IMR-90 (cell line): ENCODE data around the gene SLC8A1. TPM values are rescaled to one million over a fixed set of nuclear protein-coding genes. Genes with fewer than 3 reads are reported as not detected.

Source experiments
- ATAC-seq: fragments of 200-7000 bp; cut with Tn5 transposase; 2 replicates; pipeline ENCODE4 v1.9.1; 2020; ENCODE audit warnings: low read depth, mild to moderate bottlenecking, moderate library complexity
- BruUV-seq: library from RNA; stranded (reverse); fragments of 400-500 nt; replicated peaks from 2 replicates; lab custom pipeline; 2021; lab: Mats Ljungman, UMichigan
- CTCF ChIA-PET: fragments of 300-600 bp; formaldehyde crosslinking; extraction: SDS; loops from one replicate; lab custom pipeline; 2021; ENCODE audit warnings: antibody characterized with exemption; lab: Yijun Ruan, JAX
- POLR2A ChIA-PET: fragments of 300-600 bp; sonication (Branson Sonifier 250); formaldehyde crosslinking; loops from one replicate; lab custom pipeline; 2022; ENCODE audit warnings: antibody characterized with exemption; ENCODE audit not compliant: unreplicated experiment; lab: Charles Lee
- DNase-seq: peaks from one replicate; pipeline ENCODE4 v3.0.0; 2013
- H2AFZ ChIP-seq: replicated peaks from 2 replicates; pipeline ENCODE3; 2013; ENCODE audit warnings: low read length, mild to moderate bottlenecking; ENCODE audit not compliant: poor library complexity
- H2AK5ac ChIP-seq: 2 replicates; pipeline ENCODE4 v1.6.1; 2013; ENCODE audit warnings: low read depth, low read length, inconsistent platforms
- H2AK9ac ChIP-seq: replicated peaks from 2 replicates; pipeline ENCODE3; 2013; ENCODE audit warnings: mild to moderate bottlenecking, low read depth, low read length, moderate library complexity; ENCODE audit not compliant: poor library complexity
- H2BK120ac ChIP-seq: 2 replicates; pipeline ENCODE4 v1.6.1; 2013; ENCODE audit warnings: low read depth, low read length, inconsistent platforms
- H2BK15ac ChIP-seq: 3 replicates; pipeline ENCODE4 v1.6.1; 2013; ENCODE audit warnings: low read depth, low read length, inconsistent platforms
- H2BK20ac ChIP-seq: 2 replicates; pipeline ENCODE4 v1.6.1; 2013; ENCODE audit warnings: low read depth, mild to moderate bottlenecking, inconsistent platforms, low read length, moderate library complexity
- H2BK5ac ChIP-seq: 2 replicates; pipeline ENCODE4 v1.6.1; 2013; ENCODE audit warnings: mild to moderate bottlenecking, low read depth, low read length, inconsistent platforms; ENCODE audit not compliant: poor library complexity, severe bottlenecking
- H3K14ac ChIP-seq: replicated peaks from 2 replicates; pipeline ENCODE4 v1.6.1; 2013; ENCODE audit warnings: low read depth, low read length, inconsistent platforms
- H3K18ac ChIP-seq: 2 replicates; pipeline ENCODE4 v1.6.1; 2013; ENCODE audit warnings: low read depth, low read length, control low read depth
- H3K23ac ChIP-seq: 2 replicates; pipeline ENCODE4 v1.6.1; 2013; ENCODE audit warnings: low read depth, low read length, inconsistent platforms
- H3K27ac ChIP-seq: 2 replicates; pipeline ENCODE4 v1.5.1; 2013; ENCODE audit warnings: mild to moderate bottlenecking, control low read depth, low read length; ENCODE audit not compliant: insufficient read depth
- H3K27me3 ChIP-seq: 2 replicates; pipeline ENCODE4 v1.6.1; 2013; ENCODE audit warnings: low read length; ENCODE audit not compliant: control insufficient read depth, insufficient read depth
- H3K36me3 ChIP-seq: 2 replicates; pipeline ENCODE4 v1.6.1; 2013; ENCODE audit warnings: low read length, mixed read lengths; ENCODE audit not compliant: control insufficient read depth, insufficient read depth
- H3K4ac ChIP-seq: 2 replicates; pipeline ENCODE4 v1.6.1; 2013; ENCODE audit warnings: low read depth, low read length, inconsistent platforms
- H3K4me1 ChIP-seq: 2 replicates; pipeline ENCODE4 v1.6.1; 2013; ENCODE audit warnings: low read length, mixed read lengths; ENCODE audit not compliant: control insufficient read depth, insufficient read depth
- H3K4me2 ChIP-seq: 2 replicates; pipeline ENCODE4 v1.6.1; 2013; ENCODE audit warnings: low read depth, mild to moderate bottlenecking, control low read depth, low read length, moderate library complexity
- H3K4me3 ChIP-seq: 2 replicates; pipeline ENCODE4 v1.5.1; 2013; ENCODE audit warnings: low read depth, mild to moderate bottlenecking, control low read depth, low read length, moderate library complexity; ENCODE audit not compliant: insufficient read depth
- H3K56ac ChIP-seq: 2 replicates; pipeline ENCODE4 v1.6.1; 2013; ENCODE audit warnings: low read length, inconsistent platforms; ENCODE audit not compliant: insufficient read depth; ENCODE audit errors: extremely low read depth
- H3K79me1 ChIP-seq, 2 experiments: 2 replicates each; pipeline ENCODE4 v1.6.1; 2013; ENCODE audit warnings: low read length in 2 of 2, inconsistent platforms in 1 of 2, low read depth in 1 of 2
- H3K9ac ChIP-seq: 2 replicates; pipeline ENCODE4 v1.6.1; 2013; ENCODE audit warnings: low read depth, low read length, control low read depth
- H3K9me1 ChIP-seq: 2 replicates; pipeline ENCODE4 v1.6.1; 2013; ENCODE audit warnings: low read length, inconsistent platforms; ENCODE audit not compliant: insufficient read depth
- H3K9me3 ChIP-seq: 2 replicates; pipeline ENCODE4 v1.6.1; 2013; ENCODE audit warnings: low read length; ENCODE audit not compliant: control insufficient read depth, insufficient read depth
- H4K20me1 ChIP-seq: 2 replicates; pipeline ENCODE4 v1.6.1; 2013; ENCODE audit warnings: low read length, inconsistent platforms; ENCODE audit not compliant: insufficient read depth
- H4K5ac ChIP-seq: 2 replicates; pipeline ENCODE4 v1.6.1; 2013; ENCODE audit warnings: mild to moderate bottlenecking, low read depth, low read length, control low read depth
- H4K8ac ChIP-seq, 2 experiments: 2 replicates each; pipeline ENCODE4 v1.6.1; 2013; ENCODE audit warnings: low read depth in 2 of 2, low read length in 2 of 2, control low read depth in 1 of 2, inconsistent platforms in 1 of 2
- H4K91ac ChIP-seq: 2 replicates; pipeline ENCODE4 v1.6.1; 2013; ENCODE audit warnings: low read depth, low read length, inconsistent platforms; ENCODE audit not compliant: insufficient read depth
- BHLHE40 ChIP-seq: fragments of 150-350 bp; IDR thresholded peaks from 2 replicates; pipeline ENCODE4 v1.6.1; 2016; ENCODE audit warnings: mild to moderate bottlenecking, low read depth, low read length
- CEBPB ChIP-seq: IDR thresholded peaks from 2 replicates; pipeline ENCODE4 v1.6.1; 2012; ENCODE audit warnings: low read depth, low read length, improper control_type of control experiment
- FOS ChIP-seq: fragments of 150-350 bp; IDR thresholded peaks from 2 replicates; pipeline ENCODE4 v1.6.1; 2016; ENCODE audit warnings: low read depth, low read length
- MAFK ChIP-seq: IDR thresholded peaks from 2 replicates; pipeline ENCODE4 v1.6.1; 2012; ENCODE audit warnings: low read depth, low read length, improper control_type of control experiment
- MAZ ChIP-seq: IDR thresholded peaks from 2 replicates; pipeline ENCODE4 v1.6.1; 2012; ENCODE audit warnings: low read depth, mild to moderate bottlenecking, low read length, improper control_type of control experiment, moderate library complexity, borderline replicate concordance
- MXI1 ChIP-seq: IDR thresholded peaks from 2 replicates; pipeline ENCODE4 v1.6.1; 2012; ENCODE audit warnings: low read depth, mild to moderate bottlenecking, low read length, moderate library complexity, borderline replicate concordance
- NFE2L2 ChIP-seq: fragments of 150-350 bp; IDR thresholded peaks from 2 replicates; pipeline ENCODE4 v1.6.1; 2016; ENCODE audit warnings: low read depth, mild to moderate bottlenecking, low read length
- POLR2A ChIP-seq: IDR thresholded peaks from 2 replicates; pipeline ENCODE4 v1.6.1; 2012; ENCODE audit warnings: mild to moderate bottlenecking, low read depth, low read length
- RAD21 ChIP-seq: IDR thresholded peaks from 2 replicates; pipeline ENCODE4 v1.6.1; 2012; ENCODE audit warnings: low read length, improper control_type of control experiment
- RCOR1 ChIP-seq: IDR thresholded peaks from 2 replicates; pipeline ENCODE4 v1.6.1; 2012; ENCODE audit warnings: mild to moderate bottlenecking, low read length, improper control_type of control experiment; ENCODE audit not compliant: insufficient replicate concordance
- RFX5 ChIP-seq: IDR thresholded peaks from 2 replicates; pipeline ENCODE4 v1.8.0; 2012; ENCODE audit warnings: low read depth, mild to moderate bottlenecking, low read length, moderate library complexity
- SMC3 ChIP-seq: fragments of 150-350 bp; IDR thresholded peaks from 2 replicates; pipeline ENCODE4 v1.6.1; 2016; ENCODE audit warnings: low read depth, mild to moderate bottlenecking, antibody characterized with exemption, low read length, moderate library complexity
- WGBS, 2 experiments: methylation state at CpG; one replicate each; pipeline versions ENCODE4 v1.1.5 to v1.1.7; 2013; ENCODE audit warnings: missing lambda C conversion rate in 2 of 2; ENCODE audit not compliant: insufficient read length in 1 of 2; ENCODE audit errors: extremely low coverage in 2 of 2; 5-methylcytosine and 5-hydroxymethylcytosine counted together
- dilution Hi-C: fragments of 300-500 bp; cut with HindIII; formaldehyde crosslinking; loops from one replicate; pipeline ENCODE4 v1.14.3; 2018; ENCODE audit warnings: low sequenced_read_pairs; ENCODE audit not compliant: unreplicated experiment
- in situ Hi-C: fragments of 300-500 bp; cut with MboI; formaldehyde crosslinking; loops from 3 replicates; pipeline ENCODE4 v1.14.3; 2019; ENCODE audit warnings: low sequenced_read_pairs, inconsistent platforms, mixed read lengths
- intact Hi-C: fragments of 100-400 bp; cut with micrococcal nuclease; formaldehyde crosslinking; loops from 2 replicates; pipeline ENCODE4 v1.10.0; 2022
- polyA plus RNA-seq, 3 experiments: library from polyadenylated mRNA; depleted of rRNA; stranded (reverse); fragments of >200 nt; gene quantifications; 2 replicates each; pipeline ENCODE4 v1.2.3, GENCODE V29; 2012; ENCODE audit warnings: low replicate concordance in 1 of 3
- total RNA-seq: library from RNA; depleted of rRNA; stranded (reverse); fragments of >200 nt; gene quantifications from 2 replicates; pipeline ENCODE4 v1.2.3, GENCODE V29; 2012

SLC8A1 gene
- total and polyA plus RNA-seq, 2 of the 4 experiments (the other 2 are of a cell fraction), result 7.7 to 57.0 TPM

- Histone ChIP-seq H3K4me1 (peaks cover 18% of the 10 kb centered on the region), H4K91ac (peak overlapping the region; percentile 94), H2BK5ac (peak overlapping the region; percentile 100), H4K8ac (peak overlapping the region; percentile 73 to 96), H2AFZ (peak overlapping the region; percentile 37), H3K18ac (peak overlapping the region; percentile 95), H3K9ac (no peak overlapping the region; the same call in 1 of the 2 replicates), H3K23ac (peak overlapping the region; percentile 69), H3K79me1 (peaks cover 0 to 7% of the 10 kb centered on the region in 2 experiments; a peak in 2 of 4 replicates), H3K14ac (peak overlapping the region; percentile 88), H3K56ac (peak overlapping the region; percentile 1; the same call in 1 of the 2 replicates), H3K27me3 (no peaks in the 10 kb centered on the region), H3K9me1 (peaks cover 6% of the 10 kb centered on the region), H4K20me1 (no peaks in the 10 kb centered on the region), H4K5ac (peak overlapping the region; percentile 97), H2BK15ac (peak overlapping the region; percentile 98), H3K4ac (peak overlapping the region; percentile 95), H2BK20ac (peak overlapping the region; percentile 96), H2BK120ac (peak overlapping the region; percentile 98), H3K27ac (peak overlapping the region; percentile 86), H3K36me3 (no peaks in the 10 kb centered on the region), H3K4me2 (no peak overlapping the region), H2AK5ac (peak overlapping the region; percentile 93), H2AK9ac (peak overlapping the region; percentile 53), H3K9me3 (no peaks in the 10 kb centered on the region), H3K4me3 (no peak overlapping the region)
- ATAC-seq (no peak), DNase-seq (peak; percentile 33)
- WGBS, 2 experiments, result no CpG with 5 or more reads among the region's 5 CpGs
- intact Hi-C loops, result loop anchor here (10.0 kb wide), 1 partner anchor 659 kb away; no protein-coding TSS in a partner anchor
- no TSS peak for BruUV-seq
- ChIA-PET POLR2A (interaction anchor here (0.6 to 0.9 kb wide), 2 partner anchors 17 to 114 kb away, joined by 3 to 4 read pairs; no protein-coding TSS in a partner anchor), CTCF (interaction anchor here (0.7 kb wide), 1 partner anchor 11 kb away, joined by 3 read pairs; no protein-coding TSS in a partner anchor)
- no peak for TF ChIP-seq RAD21
- TF ChIP-seq POLR2A, result no peak
- TF ChIP-seq FOS, result no peak
- no peak for TF ChIP-seq BHLHE40
- no peak for TF ChIP-seq RCOR1
- no peak for TF ChIP-seq MAZ
- TF ChIP-seq RFX5, result no peak
- no peak for TF ChIP-seq CEBPB
- TF ChIP-seq MXI1, result no peak
- no peak for TF ChIP-seq MAFK
- no peak for TF ChIP-seq NFE2L2
- TF ChIP-seq SMC3, result no peak
- in situ Hi-C loops, result no loop called here
- dilution Hi-C loops, result no loop called here
Measured at GRCh38 chr2:40105593-40105992, 346.3 kb downstream of the SLC8A1 start.
